OCI-LY3 (cell line): ENCODE results near the gene MIPOL1.

Experiments
- EZH2phosphoT487 ChIP-seq: fragments of 200-600 bp; shearing (Covaris generic); IDR thresholded peaks from 2 replicates; pipeline ENCODE4 v1.6.1; 2018; ENCODE audit warnings: antibody characterized with exemption, mixed run types, low read depth
- TF ChIP-seq, protein P1 (sequence below): fragments of 200-600, 300-600 bp; sonication (generic); IDR thresholded peaks from 2 replicates; pipeline ENCODE4 v1.5.1; 2014; ENCODE audit warnings: antibody characterized with exemption, low read length, low read depth

DNA sequence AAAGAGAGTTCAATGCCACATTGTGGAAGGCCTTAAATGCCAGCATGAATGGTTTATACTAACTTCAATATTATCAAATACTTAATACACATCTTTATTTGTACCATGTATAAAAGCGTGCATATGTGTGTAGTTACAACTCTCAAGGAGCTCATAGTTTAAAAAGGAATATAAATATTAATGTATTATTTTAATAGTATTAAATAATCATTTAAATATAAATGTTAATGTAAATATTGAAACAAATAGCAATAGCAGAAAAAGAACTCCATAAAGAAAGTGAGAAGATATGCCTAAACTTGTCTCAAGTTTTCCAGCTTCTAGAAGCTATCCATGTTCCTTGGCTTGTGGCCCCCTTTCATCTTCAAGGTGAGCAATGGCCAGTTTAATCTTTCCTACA lies 215.3 kb downstream of the MIPOL1 start:
- TF ChIP-seq, protein P1, sequence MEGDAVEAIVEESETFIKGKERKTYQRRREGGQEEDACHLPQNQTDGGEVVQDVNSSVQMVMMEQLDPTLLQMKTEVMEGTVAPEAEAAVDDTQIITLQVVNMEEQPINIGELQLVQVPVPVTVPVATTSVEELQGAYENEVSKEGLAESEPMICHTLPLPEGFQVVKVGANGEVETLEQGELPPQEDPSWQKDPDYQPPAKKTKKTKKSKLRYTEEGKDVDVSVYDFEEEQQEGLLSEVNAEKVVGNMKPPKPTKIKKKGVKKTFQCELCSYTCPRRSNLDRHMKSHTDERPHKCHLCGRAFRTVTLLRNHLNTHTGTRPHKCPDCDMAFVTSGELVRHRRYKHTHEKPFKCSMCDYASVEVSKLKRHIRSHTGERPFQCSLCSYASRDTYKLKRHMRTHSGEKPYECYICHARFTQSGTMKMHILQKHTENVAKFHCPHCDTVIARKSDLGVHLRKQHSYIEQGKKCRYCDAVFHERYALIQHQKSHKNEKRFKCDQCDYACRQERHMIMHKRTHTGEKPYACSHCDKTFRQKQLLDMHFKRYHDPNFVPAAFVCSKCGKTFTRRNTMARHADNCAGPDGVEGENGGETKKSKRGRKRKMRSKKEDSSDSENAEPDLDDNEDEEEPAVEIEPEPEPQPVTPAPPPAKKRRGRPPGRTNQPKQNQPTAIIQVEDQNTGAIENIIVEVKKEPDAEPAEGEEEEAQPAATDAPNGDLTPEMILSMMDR, result no peak
- no peak for TF ChIP-seq EZH2phosphoT487
